GM10266 (cell line): ENCODE data around the gene ZYX.
"Not testable (repeated sequence)": the region's sequence is repeated elsewhere in the genome, so short reads cannot be mapped to it uniquely, and the experiment has no call there.

Experiments
- DNase-seq: peaks from one replicate; pipeline ENCODE4 v3.0.0; 2012; ENCODE audit errors: extremely low spot score
- CTCF ChIP-seq: IDR thresholded peaks from 2 replicates; pipeline ENCODE4 v1.5.1; 2012; ENCODE audit warnings: mild to moderate bottlenecking, low read depth; ENCODE audit not compliant: control insufficient read depth, insufficient read depth; ENCODE audit errors: missing control alignments

The ZYX gene

GRCh38 chr7:143391462-143392404 is 10.6 kb downstream of the ZYX start:
- no peak for DNase-seq

GRCh38 chr7:143392427-143392826 is 11.3 kb downstream of the ZYX start:
- not testable (repeated sequence) for DNase-seq

More at GRCh38 chr7:143391462-143392404, 10.6 kb downstream of the ZYX start:
- TF ChIP-seq CTCF, result no peak

- DNase-seq, result no peak
Measured at GRCh38 chr7:143392875-143393266, 11.7 kb downstream of the ZYX start.

GRCh38 chr7:143393267-143394041 is 12.3 kb downstream of the ZYX start:
- DNase-seq, result no peak

More at GRCh38 chr7:143392875-143393266, 11.7 kb downstream of the ZYX start:
- no peak for TF ChIP-seq CTCF

GRCh38 chr7:143394068-143394467 is 12.9 kb downstream of the ZYX start:
- DNase-seq, result no peak
- TF ChIP-seq CTCF, result no peak

More at GRCh38 chr7:143393267-143394041, 12.3 kb downstream of the ZYX start:
- no peak for TF ChIP-seq CTCF

- TF ChIP-seq CTCF, result no peak
- DNase-seq, result no peak
Measured at GRCh38 chr7:143394777-143395176, 13.6 kb downstream of the ZYX start.

GRCh38 chr7:143395187-143396149 is 14.3 kb downstream of the ZYX start:
- no peak for DNase-seq
- no peak for TF ChIP-seq CTCF
